ENCODE data around the gene FAM83F. TPM values are rescaled to one million over a fixed set of nuclear protein-coding genes. Genes with fewer than 3 reads are reported as not detected.

FAM83F gene
- total RNA-seq, 1 donor from 2014 or later, result not detected

DNA sequence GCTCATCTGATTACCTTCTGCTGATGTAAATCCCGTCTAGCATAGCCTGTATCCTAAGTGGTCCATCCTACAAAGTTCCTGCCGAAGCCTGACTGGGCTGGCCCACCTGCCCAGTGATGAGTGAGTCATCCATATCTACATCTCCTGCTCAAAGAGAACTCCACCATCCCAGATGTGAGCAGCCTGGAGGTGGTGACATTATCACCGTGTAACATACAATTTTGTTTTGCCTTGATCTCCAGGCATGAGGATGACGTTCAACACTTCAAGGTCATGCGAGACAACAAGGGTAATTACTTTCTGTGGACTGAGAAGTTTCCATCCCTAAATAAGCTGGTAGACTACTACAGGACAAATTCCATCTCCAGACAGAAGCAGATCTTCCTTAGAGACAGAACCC lies 29.0 kb upstream of the FAM83F start:
- no peak for DNase-seq (ENCODE audit: low read depth in 2 of 2)

DNA sequence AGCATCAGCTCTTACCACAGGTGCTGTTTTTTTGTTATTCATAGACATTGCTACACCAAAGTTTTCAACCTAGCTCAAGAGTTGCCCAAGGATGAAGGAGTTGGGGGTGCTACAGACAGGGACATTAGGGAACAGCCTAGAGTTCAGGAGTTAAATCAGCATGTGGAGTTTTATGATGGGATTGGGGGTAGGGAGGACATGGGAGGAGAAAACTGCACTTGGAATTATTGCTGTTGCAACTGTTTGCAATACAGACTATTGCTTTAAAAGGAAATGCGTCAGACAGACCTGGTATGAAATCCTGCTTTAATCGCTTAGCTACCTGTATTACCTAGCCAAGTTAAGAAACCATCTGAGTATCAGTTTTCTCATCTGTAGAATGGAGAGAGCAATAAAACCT lies 28.3 kb upstream of the FAM83F start:
- no peak for DNase-seq (ENCODE audit: low read depth in 2 of 2)

GRCh38 chr22:39967103-39967829 lies 27.5 kb upstream of the FAM83F start:
- peak in 1 of 2 donors; percentile 71 for DNase-seq (ENCODE audit: low read depth in 2 of 2)

- DNase-seq (ENCODE audit: low read depth in 2 of 2), result peak; percentile 24 to 44
Measured at GRCh38 chr22:39967996-39968972, 26.5 kb upstream of the FAM83F start.

GRCh38 chr22:39970742-39971141 lies 24.0 kb upstream of the FAM83F start:
- DNase-seq (ENCODE audit: low read depth in 2 of 2), result no peak

GRCh38 chr22:39972641-39973040 lies 22.1 kb upstream of the FAM83F start:
- no peak for DNase-seq (ENCODE audit: low read depth in 2 of 2)

DNA sequence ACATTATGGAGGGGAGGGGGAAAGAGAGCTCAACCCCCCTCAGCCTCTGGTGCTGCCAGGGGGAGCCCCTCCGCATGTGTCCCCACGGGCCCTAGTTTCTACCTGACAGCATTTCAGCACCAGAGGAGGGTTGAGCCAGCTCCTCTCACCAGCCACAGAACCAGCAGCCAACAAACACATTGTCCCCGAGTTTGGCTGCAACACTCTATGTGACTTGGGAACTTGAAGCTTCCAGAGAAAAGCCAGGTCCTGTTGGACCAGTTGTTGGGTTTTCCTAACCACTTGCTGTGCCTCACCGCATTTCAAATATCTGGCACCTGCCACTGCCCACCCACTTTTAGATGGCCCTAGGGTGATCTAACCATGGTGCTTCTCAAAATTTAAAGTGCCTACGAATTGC lies 21.1 kb upstream of the FAM83F start:
- DNase-seq (ENCODE audit: low read depth in 2 of 2), result no peak

DNA sequence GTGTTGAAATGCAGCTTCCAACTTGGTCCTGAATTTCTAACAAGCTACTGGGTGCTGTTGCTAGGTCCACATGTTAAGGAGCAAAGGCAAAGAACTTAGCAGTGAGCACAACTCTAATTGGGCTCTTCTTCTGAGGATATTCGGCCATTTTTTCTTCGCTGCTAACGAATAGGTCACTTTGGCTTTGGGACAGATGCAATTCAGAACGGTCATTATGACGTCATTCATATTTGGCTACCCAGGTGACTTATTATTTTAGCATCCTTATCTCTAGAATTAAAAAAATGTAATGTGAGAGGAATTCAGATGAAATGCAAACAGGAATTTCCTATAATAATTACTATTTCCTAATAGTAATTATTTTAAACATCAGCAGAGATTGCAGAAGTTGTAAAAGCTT lies 20.7 kb upstream of the FAM83F start:
- DNase-seq (ENCODE audit: low read depth in 2 of 2), result no peak

DNA sequence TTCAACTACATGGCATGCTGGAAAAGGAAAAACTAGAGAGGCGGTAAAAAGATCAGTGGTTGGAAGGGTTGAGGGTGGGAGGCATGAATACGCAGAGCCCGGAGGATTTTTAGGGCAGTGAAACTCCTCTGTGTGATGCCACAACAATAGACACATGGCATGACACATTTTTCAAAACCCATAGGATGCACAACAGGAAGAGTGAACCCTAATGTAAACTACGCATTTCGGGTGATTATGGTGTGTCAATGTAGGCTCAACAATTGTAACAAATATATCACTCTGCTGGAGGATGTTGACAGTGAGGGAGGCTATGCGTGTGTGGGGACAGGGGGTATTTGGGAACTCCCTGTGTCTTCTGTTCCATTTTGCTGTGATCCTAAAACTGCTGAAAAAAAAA lies 15.7 kb upstream of the FAM83F start:
- DNase-seq (ENCODE audit: low read depth in 2 of 2), result no peak

GRCh38 chr22:39979458-39979857 lies 15.3 kb upstream of the FAM83F start:
- no peak for DNase-seq (ENCODE audit: low read depth in 2 of 2)

GRCh38 chr22:39980596-39980995 lies 14.2 kb upstream of the FAM83F start:
- DNase-seq (ENCODE audit: low read depth in 2 of 2), result no peak

DNA sequence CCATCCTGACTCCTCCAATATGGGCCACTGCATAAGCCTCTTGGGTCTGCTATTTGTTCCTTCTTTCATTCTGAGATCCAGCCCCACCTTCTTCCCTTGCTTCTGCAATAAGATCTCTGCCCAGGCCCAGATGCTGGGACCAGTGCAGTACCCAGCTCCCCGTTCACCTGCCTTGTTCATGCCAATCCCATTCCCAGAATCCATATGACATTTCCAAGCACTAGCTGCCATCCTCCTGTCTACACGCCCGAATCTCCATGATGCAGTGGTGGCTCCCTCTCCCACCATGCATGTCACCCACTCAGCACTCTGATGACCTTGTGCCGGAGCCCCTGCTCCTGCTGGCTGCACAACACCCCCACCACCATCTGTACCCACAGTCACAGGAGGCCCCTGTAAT lies 11.4 kb upstream of the FAM83F start:
- no peak for DNase-seq (ENCODE audit: low read depth in 2 of 2)

DNA sequence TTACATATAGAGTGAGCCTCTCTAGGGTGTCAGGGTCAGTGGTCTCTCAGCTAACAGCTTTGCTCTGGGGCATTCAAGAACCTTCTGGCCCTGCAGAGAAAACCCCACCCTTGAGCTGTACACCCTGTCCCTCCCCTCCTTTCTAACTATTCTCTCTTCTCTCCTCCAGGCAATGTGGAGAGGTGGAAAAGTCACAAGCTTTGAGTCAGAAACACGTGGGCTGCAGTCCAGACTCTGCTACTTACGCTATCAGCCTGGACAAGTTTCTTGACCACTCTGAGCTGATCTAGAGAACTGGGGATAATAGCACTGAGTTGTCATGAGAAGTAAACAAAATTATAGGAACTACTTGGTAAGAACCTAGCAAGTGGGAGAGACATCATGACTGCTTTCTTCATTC lies 10.7 kb upstream of the FAM83F start:
- DNase-seq (ENCODE audit: low read depth in 2 of 2), result no peak

GRCh38 chr22:39984746-39985145 lies 10.0 kb upstream of the FAM83F start:
- no peak for DNase-seq (ENCODE audit: low read depth in 2 of 2)

DNA sequence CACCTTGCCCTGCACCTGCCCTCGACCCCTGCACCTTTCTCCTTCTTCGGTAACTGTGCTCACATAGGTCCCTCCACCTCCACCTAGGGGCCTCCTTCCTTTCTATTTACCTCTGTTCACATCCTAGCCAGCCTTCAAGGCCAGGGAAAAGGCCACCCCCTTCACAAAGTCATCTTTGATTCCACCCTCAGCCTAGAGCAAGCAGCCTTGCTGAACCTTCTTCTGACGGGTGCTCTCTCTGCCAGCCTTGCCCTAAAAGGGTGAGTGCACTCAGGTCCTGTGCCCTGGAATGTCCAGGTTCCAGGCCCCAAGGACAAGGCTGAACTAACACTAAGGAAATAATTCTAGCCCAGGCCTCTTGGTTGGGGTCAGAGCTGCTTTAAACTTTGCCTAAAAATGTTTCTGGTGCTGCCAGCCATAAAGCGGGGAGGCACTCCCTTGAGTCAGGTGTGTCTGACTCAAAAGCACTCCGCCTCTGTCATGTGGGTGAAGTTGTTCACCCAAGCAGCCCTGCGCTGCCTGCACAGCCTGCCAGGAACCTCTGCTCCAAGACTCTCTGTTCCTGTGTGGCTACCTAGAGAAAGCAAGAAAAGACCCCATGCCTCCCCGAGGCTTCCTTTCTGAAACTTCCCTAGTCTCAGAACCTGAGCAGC lies 9.2 kb upstream of the FAM83F start:
- DNase-seq (ENCODE audit: low read depth in 2 of 2), result no peak

DNA sequence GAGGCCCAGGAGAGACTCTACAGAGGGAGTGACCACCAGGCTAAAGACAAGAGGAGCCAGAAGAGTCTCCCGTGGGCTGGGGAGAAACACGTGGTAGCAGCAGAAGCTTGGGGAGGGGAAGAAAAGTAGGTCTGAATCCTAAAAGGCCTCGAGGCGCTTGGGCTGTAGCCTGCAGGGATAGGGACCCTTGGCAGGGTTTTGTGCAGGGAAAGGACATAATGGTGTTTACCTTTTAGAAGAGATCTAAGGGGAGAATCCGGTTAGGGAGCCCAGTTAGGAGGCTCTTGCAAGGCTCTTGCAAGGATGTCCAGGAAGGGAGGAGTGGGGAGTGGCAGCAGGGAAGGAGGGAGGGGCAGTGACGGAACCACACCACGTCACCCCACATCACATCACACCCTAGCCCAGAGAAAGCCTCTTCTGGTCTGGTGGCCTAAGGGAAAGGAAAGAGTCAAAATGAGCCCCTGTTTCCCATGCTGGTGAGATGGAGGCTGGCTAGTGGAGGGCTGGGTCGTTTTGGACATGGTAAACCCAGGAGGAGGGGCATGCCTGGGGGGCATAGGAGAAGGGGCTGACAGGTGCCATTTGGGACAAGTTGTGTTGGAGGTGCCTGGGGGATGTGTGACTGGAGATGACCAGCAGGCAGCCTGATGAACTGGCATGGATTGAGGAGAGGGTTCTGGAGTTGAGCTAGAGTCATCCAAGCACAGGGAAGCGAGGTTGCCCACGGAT lies 6.2 kb upstream of the FAM83F start:
- no peak for DNase-seq (ENCODE audit: low read depth in 2 of 2)

DNA sequence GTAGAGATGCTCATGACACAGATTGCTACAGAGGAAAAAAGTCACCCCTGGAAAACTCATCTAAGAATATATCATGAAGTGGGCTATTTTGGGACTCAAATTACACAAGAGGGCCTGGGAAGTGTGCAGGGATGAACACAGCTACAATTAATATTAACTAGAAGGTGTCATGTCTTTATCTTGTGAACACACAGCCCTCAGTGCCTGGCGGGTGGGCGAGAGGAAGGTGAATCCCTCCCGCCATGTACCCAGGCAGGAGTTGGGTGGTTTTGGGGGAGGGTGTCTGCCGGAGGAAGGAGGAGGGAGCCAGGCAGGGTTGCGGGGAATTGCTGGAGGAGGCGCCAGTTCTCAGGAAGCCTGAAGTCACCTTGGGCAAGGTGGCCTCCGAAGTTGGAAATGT lies 5.1 kb upstream of the FAM83F start:
- no peak for DNase-seq (ENCODE audit: low read depth in 2 of 2)

DNA sequence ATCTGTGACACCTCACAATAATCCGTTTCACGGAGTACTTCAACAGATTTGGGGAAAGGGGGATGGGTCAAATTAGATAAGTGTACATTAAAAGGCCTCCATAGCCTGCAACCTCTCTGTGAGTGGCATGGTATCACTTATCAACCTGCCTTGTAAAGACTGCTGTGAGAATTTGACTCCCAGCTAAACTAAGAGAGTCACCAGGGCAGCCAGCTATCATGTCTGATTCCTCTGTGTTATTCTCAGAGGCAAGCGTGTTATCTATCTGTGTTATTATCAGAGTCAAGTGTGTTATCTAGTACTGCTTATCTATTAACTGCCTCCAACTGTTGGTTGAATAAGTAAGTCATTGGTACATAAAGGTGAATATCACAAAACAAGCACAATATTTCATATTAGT lies 4.1 kb upstream of the FAM83F start:
- no peak for DNase-seq (ENCODE audit: low read depth in 2 of 2)

DNA sequence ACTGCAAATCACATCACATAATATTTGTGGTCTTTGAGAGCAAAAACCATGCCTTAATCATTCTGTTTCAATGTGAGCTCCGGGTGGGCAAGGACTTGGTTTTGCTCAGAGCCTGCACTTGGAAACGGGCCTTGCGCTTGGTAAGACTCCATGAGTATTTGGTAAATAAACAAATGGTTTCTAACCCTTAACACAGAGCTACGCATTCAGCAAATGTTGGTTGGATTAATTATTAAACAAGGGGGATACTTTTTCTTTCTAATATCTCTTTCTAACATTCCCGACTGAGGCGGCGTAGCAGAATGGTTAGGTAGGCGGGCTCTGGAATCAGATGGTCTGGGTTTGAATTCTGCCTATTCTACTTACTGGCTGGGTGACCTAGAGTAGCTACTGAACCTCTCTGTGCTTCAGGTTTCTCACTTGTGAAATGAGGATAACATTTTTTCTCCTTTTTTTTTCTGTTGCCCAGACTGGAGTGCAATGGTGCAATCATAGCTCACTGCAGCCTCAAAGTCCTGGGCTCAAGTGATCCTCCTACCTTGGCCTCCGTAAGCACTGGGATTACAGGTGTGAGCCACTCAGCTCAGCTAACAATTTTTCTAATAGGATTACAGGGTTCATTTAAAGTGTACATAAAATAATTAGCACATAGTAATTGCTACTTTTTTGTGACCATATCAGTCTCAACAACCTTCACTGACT lies 3.4 kb upstream of the FAM83F start:
- DNase-seq (ENCODE audit: low read depth in 2 of 2), result no peak

DNA sequence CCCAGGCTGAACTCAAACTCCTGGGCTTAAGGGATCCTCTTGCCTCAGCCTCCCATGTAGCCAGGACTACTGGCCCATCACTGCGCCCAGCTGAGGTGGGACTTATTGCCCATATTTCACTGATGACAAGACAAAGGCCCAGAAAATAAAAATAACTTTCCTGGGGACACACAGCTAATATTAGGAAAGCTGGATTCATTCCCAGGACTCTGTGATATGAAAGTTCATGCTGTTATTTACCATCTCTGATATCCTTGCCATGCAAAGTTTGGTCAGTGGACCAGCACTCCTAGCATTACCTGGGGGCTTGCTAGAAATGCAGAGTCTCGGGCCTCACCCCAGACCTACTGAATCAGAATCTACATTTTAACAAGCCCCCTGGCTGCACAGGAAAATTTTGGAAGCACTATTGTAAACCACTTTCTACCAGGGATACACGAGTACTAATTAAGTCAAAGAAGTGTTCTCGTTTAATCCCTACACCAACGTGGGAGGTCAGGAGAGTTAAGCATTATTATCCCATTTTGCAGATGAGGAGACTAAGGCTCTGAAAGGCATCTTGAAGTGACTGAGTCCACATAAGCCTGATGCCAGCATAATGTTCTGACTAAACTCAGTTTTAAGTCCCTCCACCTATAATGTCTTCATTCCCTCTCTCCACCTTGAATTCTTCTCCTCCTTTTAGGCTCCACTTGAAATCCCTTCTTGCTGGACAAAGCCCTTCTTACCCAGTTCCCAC lies 2.5 kb upstream of the FAM83F start:
- no peak for DNase-seq (ENCODE audit: low read depth in 2 of 2)

Measured in dermis microvascular lymphatic vessel endothelial cell (primary cell).